LNCAP (cell line): Measurements from ENCODE around the gene SH3BP2.

ENCODE experiments used
- TF ChIP-seq, protein P1 (sequence below): fragments of 450-650 bp; IDR thresholded peaks from 2 replicates; pipeline ENCODE4 v1.5.1; 2017; ENCODE audit warnings: mild to moderate bottlenecking

The SH3BP2 gene

DNA sequence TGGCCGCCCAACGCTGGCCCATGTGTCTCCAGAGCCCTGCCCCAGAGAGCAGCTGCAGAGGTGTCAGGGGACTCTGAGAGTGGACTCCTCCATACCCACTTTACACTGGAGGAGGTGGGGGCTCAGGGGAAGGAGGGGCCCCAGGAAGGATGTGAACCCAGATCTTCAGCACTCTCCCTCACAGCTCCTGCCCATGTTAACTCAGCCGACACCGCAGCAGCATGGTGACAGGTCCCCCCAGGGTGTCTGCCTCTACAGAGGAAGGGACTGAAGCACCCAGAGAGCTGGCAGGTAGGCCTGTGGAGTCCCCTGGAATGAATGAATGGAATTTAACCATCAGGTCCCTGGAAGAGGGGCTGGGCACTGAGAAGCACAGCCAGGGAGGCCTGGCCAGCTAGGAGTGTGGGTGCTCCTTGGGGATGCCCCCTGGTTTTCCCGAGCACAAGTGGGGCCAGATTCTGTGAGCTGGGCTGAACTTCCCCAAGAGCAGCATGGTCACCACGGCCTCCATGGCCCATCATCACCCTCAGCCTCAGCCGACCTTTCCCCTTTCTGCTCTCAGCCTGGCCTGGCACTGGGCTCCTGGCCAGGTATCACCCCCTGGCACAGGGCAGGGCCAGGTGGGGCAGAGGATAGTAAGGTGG, 21.9 kb downstream of the SH3BP2 start:
- TF ChIP-seq, protein P1, sequence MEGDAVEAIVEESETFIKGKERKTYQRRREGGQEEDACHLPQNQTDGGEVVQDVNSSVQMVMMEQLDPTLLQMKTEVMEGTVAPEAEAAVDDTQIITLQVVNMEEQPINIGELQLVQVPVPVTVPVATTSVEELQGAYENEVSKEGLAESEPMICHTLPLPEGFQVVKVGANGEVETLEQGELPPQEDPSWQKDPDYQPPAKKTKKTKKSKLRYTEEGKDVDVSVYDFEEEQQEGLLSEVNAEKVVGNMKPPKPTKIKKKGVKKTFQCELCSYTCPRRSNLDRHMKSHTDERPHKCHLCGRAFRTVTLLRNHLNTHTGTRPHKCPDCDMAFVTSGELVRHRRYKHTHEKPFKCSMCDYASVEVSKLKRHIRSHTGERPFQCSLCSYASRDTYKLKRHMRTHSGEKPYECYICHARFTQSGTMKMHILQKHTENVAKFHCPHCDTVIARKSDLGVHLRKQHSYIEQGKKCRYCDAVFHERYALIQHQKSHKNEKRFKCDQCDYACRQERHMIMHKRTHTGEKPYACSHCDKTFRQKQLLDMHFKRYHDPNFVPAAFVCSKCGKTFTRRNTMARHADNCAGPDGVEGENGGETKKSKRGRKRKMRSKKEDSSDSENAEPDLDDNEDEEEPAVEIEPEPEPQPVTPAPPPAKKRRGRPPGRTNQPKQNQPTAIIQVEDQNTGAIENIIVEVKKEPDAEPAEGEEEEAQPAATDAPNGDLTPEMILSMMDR = no peak

GRCh38 chr4:2816401-2816954, 23.6 kb downstream of the SH3BP2 start:
- TF ChIP-seq, protein P1 = no peak

GRCh38 chr4:2817137-2817536, 24.3 kb downstream of the SH3BP2 start:
- TF ChIP-seq, protein P1 = no peak

DNA sequence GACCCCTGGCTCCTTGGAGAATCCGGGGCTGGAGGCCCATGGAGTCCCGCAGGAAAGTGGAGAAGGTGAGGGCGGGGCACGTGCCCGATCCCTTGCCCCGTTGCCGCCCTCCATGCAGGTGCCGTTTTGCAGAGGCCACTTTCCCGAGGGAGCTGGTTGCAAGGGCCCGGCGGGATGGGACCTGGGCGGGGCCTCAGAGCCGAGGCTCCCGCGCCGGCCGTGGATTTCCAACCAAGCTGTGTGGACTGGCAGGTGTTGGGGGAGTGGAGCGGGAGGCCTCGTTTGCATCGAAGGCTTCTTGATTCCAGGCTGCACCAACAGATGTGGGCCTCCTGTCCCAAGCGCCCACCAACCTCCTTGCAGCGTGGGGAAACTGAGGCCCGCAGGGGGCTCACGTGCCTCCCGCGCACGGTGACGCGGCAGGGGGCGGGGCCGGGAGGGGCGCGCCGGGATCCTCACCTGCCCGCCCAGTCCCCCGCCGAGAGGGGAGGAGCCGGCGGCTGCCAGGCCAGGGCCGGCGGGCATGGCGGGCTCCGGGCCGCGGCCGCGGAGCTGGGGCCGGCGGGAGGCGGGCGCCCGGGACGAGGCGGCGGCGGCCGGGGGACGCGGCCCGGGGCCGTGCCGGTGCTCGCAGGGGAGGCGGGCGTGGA, 24.9 kb downstream of the SH3BP2 start:
- TF ChIP-seq, protein P1 = no peak

GRCh38 chr4:2818351-2818939, 25.6 kb downstream of the SH3BP2 start:
- TF ChIP-seq, protein P1 = no peak

GRCh38 chr4:2819244-2820215, 26.6 kb downstream of the SH3BP2 start:
- TF ChIP-seq, protein P1 = no peak
